GM12875 (cell line): ENCODE measurements around the gene PHF2.
"Not testable (repeated sequence)": the region's sequence is repeated elsewhere in the genome, so short reads cannot be mapped to it uniquely, and the experiment has no call there.

Experiments
- H3K4me3 ChIP-seq: one replicate; pipeline ENCODE4 v1.5.1; 2011; ENCODE audit warnings: low read depth, low read length, control low read depth
- CTCF ChIP-seq: IDR thresholded peaks from 2 replicates; pipeline ENCODE4 v1.5.1; 2011; ENCODE audit warnings: low read depth, mild to moderate bottlenecking, control low read depth, inconsistent platforms, low read length, moderate library complexity, borderline replicate concordance; ENCODE audit not compliant: insufficient read depth

PHF2 gene

GRCh38 chr9:93669958-93670207, 93.5 kb downstream of the PHF2 start:
- TF ChIP-seq CTCF: no peak
- H3K4me3 ChIP-seq: no peak overlapping the region

GRCh38 chr9:93670208-93671019, 94.0 kb downstream of the PHF2 start:
- TF ChIP-seq CTCF: no peak
- no peak overlapping the region for H3K4me3 ChIP-seq

- no peak overlapping the region for H3K4me3 ChIP-seq
- TF ChIP-seq CTCF: no peak
These were observed 94.6 kb downstream of the PHF2 start for GRCh38 chr9:93671020-93671338.

GRCh38 chr9:93672330-93673020, 96.1 kb downstream of the PHF2 start:
- not testable (repeated sequence) for H3K4me3 ChIP-seq

- H3K4me3 ChIP-seq: no peak overlapping the region
- TF ChIP-seq CTCF: no peak
These were observed 96.8 kb downstream of the PHF2 start for GRCh38 chr9:93673021-93673838.

GRCh38 chr9:93673839-93674334, 97.5 kb downstream of the PHF2 start:
- no peak overlapping the region for H3K4me3 ChIP-seq
- no peak for TF ChIP-seq CTCF

GRCh38 chr9:93674580-93675335, 98.4 kb downstream of the PHF2 start:
- no peak overlapping the region for H3K4me3 ChIP-seq
- no peak for TF ChIP-seq CTCF
